Stimulated activated CD4-positive, alpha-beta T cell treated with anti-CD3 and anti-CD28 coated beads, Interleukin-15, amount 100 ng/mL, for 1 hour (primary cell): ENCODE results near the gene BCAT1.
A peak's percentile ranks its signal among the peaks of the same experiment; 100 is the strongest.
"Not testable (repeated sequence)": the region's sequence is repeated elsewhere in the genome, so short reads cannot be mapped to it uniquely, and the experiment has no call there.

ENCODE experiments used
- DNase-seq, 2 donors: peaks; one replicate each; pipeline ENCODE4 v3.0.0-alpha.2; 2020; ENCODE audit warnings: low read depth in 1 of 2, low spot score in 1 of 2

Gene BCAT1

DNA sequence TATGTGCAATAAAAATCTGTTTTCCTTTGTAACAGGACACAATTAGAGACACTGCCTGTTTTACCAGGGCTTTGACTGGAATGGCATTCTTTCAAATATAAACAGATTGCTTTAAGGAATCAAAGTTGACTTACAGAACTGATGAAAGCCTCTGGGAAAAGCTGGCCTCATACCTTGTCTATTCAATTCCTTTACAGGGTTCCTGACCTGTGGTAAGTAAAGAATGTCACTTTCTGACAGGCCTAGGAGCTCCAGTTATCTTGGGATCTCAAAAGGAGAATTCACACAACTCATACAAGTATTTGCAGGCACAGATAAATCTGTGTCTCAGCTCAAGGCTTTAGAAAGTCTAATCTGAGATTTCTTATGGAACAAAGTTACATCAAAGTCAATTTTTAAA, 88.4 kb downstream of the BCAT1 start:
- DNase-seq, result no peak

DNA sequence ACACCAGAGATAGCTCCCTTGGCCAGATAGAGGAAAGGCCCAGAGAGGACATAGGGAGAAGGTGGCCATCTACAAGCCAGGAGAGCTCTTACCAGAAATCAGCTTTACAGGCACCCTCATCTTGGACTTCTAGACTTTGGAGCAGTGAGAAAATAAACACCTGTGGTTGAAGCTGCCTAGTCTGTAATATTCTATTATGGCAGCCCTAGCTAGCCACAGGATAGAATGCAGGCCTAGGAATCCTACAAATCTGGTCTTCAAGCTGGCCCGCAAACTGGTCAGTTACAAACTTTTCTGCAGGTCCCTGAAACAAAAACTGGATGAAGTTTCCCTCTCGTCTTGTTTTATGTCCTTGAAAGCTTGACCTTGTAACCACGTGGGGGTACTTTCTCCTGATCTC, 92.4 kb downstream of the BCAT1 start:
- DNase-seq, result no peak

DNA sequence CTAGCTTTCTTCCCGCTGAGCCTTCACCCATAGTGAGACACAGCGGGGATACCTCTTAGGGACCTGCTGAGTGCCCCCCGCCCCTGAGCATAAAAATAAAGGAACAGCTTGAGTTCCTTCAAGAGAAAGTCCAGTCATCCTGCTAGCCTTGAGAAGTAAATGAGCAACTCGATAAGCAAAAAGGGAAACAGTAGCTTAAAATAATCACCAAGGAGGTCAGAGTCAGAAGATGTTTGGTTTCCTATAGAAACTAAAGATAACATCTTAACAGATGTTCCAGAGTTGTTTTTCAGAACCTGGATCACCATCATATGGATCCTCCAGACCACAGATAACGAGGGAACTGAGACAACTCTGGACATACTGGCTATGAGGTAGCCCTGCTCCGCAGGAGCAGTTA, 94.0 kb downstream of the BCAT1 start:
- no peak for DNase-seq

DNA sequence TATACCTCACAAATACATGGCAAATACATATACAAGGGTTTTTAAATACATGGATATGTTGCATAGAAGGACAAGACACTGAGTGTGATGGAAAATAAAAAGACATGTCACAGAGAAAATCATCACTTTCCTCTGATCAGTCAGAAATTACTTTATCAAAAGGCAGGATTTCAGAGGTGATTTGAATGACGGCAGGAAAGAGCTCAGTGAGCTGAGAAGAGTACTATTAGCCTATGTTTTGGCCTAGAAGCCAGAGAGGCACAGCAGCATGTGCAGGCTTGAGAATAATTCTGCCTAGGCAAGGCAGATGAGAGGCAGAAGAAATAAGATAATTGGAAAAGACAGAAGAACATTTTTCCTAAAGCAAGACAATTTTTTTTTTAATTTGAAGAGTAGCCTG, 94.9 kb downstream of the BCAT1 start:
- DNase-seq, result no peak

DNA sequence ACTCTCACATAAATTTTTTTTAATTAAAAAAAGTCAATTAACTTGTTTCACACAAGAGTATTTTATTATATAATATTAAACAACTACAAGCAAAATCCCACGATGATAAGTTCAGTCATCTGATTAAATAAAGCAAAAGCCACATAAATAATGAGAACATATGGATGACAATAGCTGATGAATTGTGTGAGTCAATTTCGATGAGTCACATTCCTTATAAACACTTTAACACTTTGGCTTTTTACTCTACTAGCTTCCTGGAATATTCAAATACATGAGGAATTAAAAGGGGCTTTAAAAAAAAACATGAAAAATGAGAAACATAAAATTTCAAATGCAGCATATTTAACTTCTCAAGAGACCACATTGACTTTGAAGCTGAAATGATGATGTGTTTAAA, 95.3 kb downstream of the BCAT1 start:
- DNase-seq, result no peak

DNA sequence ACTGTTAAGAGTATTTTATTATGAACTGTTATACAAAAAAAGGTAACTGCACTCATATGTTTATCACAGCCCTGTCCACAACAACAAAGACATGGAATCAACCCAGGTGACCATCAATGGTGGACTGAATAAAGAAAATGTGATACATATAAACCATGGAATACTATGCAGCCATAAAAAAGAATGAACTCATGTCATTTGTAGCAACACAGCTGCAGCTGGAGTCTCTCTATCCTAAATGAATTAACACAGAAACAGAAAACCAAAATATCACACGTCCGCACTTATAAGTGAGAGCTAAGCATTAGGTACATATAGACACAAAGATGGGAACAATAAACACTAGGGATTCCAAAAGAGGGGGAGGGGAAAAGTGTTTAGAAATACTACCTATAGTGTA, 95.8 kb downstream of the BCAT1 start:
- no peak for DNase-seq

DNA sequence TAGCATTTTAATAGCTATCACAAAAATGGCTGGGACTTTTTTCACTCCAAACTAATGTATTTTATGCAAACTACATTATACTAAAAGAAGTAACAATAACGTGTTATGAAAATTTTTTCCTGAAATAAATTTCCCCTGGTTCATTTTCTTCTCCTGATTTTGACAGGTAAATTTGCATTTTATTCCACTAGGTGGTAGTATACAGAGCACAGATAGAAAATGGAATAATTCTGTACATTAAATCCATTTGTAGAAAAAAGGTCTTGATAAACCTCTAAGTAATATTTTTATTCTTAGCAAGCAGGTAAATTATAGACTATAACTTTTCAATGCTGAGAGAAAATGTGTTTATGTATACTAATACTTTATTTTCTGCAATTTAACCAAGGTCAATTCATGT, 96.5 kb downstream of the BCAT1 start:
- DNase-seq, result no peak

DNA sequence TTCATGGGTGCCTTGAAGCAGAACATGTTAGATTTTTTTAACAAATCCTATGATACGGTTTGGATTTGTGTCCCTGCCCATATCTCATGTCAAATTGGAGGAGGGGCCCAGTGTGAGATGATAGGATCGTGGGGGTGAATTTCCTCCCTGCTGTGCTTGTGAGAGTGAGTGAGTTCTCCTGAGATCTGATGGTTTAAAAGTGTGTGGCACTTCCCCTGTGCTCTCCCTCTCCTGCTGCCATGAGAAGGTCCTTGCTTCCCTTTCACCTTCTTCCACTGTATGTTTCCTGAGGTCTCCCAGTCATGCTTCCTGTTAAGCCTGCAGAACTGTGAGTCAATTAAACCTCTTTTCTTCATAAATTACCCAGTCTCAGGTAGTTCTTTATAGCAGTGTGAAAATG, 97.0 kb downstream of the BCAT1 start:
- not testable (repeated sequence) for DNase-seq

DNA sequence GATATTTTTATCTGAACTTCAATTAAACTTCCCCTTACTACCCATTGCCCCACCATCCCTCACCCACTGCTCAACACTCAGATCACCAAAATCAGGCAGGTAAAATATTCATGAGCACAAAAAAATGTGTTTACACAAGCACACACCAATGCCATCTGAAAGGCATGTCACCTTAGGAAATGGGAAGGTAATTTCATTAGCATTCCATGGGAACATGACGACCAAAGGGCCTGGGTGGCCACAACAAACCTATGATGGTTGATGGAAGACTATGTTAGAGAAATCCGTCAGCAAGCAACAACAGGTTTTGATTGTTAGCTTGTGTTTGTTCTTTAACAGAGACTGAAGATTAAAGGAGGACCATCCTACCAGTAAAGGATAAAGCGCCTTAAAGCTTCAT, 97.6 kb downstream of the BCAT1 start:
- no peak for DNase-seq

DNA sequence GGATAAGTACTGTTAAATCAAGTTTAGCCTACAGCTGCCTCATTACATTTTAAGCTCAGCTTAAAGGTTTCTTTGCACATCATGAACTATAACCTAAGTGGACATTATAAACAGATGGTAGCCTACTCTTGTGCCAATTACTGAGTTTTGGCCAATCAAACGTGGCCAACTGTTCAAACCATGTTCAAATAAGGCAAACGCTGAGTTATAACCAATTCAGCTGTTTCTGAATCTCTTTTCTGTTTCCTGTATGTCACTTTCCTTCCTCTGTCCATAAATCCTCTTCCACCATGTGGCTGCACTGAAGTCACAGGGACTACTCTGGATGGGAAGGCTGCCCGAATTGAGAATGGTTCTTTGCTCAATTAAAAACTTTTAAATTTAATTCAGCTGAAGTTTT, 98.4 kb downstream of the BCAT1 start:
- DNase-seq, result no peak

DNA sequence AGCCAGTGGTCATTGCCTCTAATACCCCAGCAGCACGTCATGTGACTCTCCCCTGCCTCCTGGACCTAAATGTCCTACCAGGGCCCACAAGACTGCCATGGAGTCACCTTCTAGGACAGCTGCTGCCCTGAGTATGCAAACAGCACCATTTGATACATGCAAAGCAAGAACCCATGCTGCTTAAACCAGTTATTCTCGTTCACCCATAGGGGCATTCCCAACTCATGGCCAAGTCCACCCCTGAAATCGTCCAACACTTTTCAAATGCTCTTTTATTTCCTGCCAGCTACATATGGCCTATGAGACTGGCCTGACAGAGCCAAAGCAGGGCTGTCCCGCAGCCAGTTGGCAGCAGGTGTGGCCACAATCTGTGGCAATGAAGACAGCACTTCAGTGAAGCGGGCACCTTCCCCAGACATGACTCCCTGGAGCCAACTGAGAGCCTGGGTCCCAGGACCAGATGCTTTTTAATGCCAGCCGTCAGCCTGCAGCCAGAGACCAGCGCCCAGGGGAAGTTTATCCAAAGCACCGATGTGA, 99.9 kb downstream of the BCAT1 start:
- DNase-seq, result no peak

DNA sequence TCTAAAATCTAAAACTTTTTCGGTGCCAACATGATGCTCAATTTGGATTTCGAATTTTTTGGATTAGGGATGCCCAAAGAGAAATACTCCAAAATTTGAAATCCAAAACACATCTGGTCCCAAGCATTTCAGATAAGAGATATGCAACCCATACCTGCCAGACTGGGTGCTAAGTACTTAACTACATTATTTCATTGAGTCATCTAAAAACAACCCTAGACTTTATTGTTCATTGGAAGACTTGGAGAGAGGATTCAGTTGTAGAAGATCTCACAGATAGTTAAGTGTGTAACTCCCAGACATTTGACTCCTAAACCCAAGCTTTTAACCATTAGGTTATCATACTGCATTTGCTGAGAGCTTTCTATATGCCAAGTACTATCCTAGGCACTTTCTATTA, 102.2 kb downstream of the BCAT1 start:
- no peak for DNase-seq

DNA sequence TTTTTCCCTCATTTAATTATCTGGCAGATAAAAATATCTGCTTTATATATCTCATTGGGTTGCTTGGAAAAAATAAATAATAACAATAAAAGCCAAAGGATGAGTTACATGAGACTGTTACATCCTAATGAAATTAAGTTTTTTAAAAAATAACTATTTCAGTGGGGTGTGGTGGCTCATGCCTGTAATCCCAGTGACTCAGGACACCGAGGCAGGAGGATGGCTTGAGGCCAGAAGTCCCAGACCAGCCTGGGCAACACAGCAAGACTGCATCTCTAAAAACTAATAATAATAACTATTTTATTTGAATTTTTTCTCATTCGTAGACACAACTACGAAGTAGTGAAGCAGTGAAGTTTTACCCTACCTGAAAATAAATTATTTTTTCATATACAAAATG, 103.3 kb downstream of the BCAT1 start:
- DNase-seq, result no peak

DNA sequence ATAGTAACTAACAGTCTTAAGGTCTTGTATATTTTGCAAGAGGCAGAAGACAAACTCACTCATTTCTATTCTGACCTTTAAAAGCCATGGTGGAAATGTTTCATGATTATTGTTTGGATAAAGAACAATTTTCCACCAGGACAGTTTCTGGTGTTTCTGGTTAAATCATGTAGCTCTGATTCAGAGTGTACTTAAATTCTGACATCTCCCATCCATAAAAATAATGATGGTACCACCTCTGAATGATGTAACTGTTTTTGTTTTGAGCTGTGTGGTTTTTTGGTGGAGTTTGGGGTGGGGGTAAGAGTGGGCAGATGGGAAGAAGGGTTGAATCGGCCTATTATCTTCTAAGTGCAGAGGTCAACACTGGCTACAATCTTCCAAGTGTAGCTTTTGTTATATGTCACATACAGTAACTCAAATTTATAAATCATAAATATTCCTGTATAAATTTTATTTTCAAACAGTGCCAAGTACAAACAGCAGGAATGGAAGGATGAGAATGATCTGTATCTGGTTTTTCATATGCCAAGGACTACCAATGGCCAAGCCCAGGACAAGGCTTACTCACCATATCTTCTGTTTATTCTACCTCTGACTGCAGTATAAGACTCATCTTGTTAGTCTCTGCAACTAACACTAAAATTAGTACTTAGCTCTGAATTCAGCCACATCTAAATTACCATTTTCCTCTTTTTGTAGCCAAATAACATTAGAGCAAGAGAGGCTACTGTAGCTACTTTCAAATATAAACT, 108.7 kb downstream of the BCAT1 start:
- no peak for DNase-seq

DNA sequence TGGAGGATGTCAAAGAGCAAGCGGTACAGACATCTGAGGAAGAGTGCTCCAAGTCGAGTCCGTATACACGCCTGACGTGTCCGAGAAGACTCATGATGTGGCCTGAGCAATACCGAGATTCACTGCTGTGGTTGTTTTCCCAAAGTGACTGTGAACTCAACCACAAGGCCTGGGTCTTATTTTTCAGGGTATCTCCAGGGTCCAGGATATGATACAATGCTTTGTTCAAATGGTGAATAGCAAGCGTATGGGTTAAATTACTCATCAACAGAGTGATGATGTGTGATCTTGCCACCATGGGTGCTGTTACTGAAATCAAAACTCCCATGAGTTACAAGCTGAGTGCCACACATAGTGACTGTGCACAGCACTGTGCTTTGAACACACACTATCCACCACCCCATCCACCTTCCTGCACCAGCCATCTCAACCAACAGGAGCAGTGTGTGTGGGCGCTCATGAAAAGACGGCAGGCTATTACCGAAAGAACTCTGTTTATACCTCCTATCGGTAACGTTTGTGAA, 109.6 kb downstream of the BCAT1 start:
- DNase-seq, result peak in 1 of 2 donors; percentile 35

DNA sequence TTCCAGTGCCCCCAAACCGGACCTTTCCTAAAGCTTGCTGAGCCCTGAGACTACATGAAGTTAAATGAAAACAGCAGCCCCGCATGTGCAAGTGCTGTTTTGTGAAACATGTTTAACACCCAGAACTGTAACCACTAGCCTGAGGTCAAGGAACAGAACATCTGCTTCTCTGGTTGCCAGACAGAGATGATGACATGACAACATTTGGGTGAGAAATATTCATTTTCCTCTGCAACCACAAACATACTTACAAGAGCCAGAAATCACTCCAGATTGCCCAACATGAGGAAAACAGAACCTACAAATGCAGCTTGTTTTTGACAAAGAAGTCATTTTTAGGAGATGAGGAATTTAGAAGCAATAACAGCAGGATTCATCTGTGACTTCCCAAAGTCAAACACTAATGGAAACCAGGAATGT, 110.4 kb downstream of the BCAT1 start:
- no peak for DNase-seq

DNA sequence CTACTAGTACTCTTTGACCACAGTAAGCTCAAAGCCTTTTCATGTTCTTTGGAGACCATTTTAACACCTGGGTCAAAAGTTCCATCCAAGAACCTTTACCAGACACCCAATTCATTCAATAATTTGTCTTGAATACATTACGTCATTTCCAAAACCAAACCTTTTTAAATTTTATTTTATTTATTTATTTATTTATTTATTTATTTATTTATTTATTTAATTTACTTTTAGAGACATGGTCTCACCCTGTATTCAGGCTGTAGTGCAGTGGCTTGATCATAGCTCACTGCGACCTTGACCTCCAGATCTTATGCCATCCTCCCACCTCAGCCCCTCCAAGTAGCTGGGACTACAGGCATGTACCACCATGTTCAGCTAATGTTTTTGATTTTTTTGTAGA, 113.5 kb downstream of the BCAT1 start:
- no peak for DNase-seq

DNA sequence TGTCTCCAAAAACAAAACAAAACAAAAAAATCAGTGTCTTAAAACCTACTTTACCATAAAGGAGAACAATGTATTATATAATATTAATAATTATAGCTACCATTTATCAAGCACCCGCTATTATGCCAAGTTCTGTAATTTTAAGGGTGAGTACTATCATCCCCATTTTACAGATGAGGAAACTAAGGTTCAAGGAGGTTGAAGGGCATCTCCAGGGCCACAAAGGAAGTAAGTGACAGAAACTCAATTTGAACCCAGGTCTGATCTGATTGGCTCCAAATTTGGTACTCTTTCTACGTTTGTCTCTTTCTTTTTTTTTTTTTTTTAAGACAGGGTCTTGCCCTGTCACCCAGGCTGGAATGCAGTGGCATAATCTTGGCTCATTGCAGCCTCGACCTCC, 115.4 kb downstream of the BCAT1 start:
- no peak for DNase-seq

DNA sequence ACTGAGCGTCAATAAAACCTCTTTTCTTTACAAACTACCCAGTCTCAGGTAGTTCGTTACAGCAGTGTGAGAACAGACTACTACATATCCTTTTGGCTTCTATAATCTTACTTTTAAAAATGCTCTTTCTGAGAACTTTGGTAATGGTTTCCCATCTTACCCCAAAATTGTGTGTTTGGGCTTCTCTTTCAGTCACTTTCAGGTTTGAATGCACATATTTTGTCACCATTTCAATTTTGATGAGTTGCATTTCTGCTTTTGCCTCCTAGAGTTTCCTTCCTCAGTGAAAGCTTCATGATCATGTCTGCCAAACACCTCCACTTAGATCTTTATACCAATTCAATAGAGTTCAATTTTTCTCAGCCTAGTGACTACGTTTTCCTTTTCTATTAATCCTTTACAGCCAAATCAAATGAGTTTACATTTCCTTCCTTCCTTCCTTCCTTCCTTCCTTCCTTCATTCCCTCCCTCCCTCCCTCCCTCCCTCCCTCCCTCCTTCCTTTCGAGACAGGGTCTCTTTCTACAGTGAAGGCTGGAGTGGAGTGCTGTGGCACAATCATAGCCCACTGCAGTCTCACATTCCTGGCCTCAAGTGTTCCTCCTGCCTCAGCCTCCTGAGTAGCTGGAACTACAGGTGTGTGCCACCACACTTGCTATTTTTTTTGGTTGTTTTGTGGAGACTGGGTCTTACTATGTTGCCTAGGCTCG, 124.9 kb downstream of the BCAT1 start:
- DNase-seq, result no peak

DNA sequence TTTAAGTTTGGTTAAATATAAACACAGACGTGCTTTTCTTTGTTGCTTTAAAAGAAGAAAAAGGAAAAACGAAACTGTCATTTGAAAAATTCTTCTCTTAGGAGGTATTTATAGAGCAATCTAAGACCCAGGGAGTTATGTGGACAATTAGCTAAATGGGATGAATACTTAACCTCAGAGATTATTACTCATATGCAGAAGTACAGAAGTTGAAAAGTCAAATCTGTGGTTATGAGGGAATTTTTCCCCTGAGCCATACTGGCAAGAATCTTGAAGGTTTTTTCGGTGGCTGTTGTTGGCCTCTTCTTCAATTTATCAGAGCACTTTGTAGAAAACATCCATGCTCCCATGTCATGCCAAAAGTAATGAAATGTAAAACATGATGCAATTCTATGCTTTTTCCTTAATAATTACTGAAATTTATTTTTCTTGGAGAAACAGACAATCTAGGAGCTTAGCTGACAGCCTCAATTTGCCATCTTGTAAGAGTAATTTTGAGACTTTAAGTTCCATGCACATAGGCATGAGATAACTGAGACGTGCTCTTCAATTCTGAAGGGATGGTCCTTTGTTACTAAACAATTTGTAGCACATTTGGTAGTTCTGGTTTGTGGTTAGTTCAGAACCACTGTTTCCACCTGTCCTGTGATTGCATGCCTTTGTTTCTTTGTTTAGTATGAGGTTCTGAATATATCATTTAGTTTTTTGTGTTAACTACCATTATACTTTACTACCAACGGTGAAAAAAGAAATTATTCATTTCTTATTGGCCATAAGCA, 126.6 kb downstream of the BCAT1 start:
- DNase-seq, result no peak

DNA sequence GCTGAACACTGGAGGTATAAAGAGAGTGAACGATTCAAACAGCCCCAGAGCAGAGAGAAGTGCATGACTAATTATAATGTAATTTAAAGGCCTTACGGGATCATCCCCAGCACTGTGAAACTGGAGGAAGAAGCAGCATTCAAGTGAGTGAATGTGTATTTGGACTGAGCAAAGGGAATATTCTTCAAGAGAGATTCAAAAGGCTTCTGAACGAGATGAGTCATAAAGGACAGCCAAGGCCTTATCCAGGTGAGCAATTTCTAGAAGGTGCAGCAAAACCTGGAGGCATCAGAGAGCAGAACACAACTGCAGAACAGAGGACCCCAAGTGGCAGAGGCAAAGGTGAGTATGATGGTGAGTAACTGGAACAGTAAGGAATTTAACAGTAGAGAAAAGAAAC, 127.2 kb downstream of the BCAT1 start:
- DNase-seq, result no peak

DNA sequence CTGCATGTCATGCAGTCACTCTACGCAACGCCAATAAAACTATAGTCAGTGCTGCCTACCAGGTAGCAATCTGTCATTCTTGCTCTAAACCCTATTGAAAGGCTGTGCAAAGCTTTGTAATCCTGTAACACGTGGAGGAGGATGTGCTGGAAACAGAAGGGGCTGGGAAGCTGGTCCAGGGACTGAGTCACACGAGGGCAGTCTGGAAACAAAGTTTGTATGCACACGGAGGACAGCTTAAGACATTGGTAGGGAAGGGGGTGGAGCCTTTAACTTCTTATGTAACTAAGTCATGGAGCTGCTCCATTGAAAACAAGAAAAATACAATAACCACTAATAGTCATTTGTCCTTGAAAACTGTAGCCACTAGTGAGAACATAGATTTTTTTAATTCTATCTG, 128.0 kb downstream of the BCAT1 start:
- DNase-seq, result no peak
